SW 1271 (cell line): Measurements from ENCODE around the gene EIF2S3B.

Source experiments
- DNase-seq, 2 experiments: peaks; one replicate each; lab custom pipeline; 2025; lab: John Stamatoyannopoulos, UW

EIF2S3B gene

GRCh38 chr12:10554228-10554755, 48.6 kb downstream of the EIF2S3B start:
- no peak for DNase-seq

GRCh38 chr12:10554756-10555481, 49.2 kb downstream of the EIF2S3B start:
- DNase-seq, result no peak

GRCh38 chr12:10557329-10557728, 51.6 kb downstream of the EIF2S3B start:
- DNase-seq, result no peak

- DNase-seq, result no peak
These were observed 52.1 kb downstream of the EIF2S3B start for GRCh38 chr12:10557766-10558165.
